ENCODE data around the gene CACNA2D3. TPM values are rescaled to one million over a fixed set of nuclear protein-coding genes. Genes with fewer than 3 reads are reported as not detected.

Gene CACNA2D3
- total RNA-seq, 4 donors from 2014 or later: 0.30 to 9.6 (median 3.9) TPM

DNA sequence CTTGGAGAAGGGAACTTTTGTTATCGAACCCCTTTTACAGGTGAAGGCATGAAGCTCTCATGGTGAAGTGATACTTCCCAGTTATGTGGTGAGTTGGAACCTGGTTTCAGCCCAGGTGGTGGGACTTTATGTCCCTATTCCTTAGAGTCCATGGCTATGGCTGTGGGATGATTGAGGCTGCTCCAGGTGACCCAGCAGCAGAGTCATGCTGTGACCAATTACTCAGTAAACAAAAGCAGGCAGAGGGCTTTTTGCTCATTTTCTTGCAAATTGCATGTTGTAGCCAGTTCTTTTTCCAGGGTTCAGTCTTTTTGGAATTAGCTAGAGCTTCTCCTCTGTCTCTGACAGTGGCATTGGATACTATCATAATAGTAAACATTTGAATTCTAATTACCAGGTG is 70.7 kb downstream of the CACNA2D3 start:
- TF ChIP-seq POLR2A (IDR thresholded peaks at IDR 0.05) (no peak), EP300 (IDR thresholded peaks at IDR 0.05) (no peak)
- TF ChIP-seq, protein P1, sequence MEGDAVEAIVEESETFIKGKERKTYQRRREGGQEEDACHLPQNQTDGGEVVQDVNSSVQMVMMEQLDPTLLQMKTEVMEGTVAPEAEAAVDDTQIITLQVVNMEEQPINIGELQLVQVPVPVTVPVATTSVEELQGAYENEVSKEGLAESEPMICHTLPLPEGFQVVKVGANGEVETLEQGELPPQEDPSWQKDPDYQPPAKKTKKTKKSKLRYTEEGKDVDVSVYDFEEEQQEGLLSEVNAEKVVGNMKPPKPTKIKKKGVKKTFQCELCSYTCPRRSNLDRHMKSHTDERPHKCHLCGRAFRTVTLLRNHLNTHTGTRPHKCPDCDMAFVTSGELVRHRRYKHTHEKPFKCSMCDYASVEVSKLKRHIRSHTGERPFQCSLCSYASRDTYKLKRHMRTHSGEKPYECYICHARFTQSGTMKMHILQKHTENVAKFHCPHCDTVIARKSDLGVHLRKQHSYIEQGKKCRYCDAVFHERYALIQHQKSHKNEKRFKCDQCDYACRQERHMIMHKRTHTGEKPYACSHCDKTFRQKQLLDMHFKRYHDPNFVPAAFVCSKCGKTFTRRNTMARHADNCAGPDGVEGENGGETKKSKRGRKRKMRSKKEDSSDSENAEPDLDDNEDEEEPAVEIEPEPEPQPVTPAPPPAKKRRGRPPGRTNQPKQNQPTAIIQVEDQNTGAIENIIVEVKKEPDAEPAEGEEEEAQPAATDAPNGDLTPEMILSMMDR (IDR thresholded peaks at IDR 0.05): no peak
- 81 to 86% methylated on average over 1 of the region's 1 CpG for WGBS, 2 donors
- DNase-seq (ENCODE audit: low spot score in 2 of 2): no peak
- no peak overlapping the region for H3K27ac ChIP-seq
- H3K4me3 ChIP-seq: no peak overlapping the region
- H3K9me3 ChIP-seq: peaks cover 0 to 10% (median 0%) of the 10 kb centered on the region in 4 donors
- no peaks in the 10 kb centered on the region for H3K4me1 ChIP-seq
- no peaks in the 10 kb centered on the region for H3K36me3 ChIP-seq
- H3K27me3 ChIP-seq: no peaks in the 10 kb centered on the region

DNA sequence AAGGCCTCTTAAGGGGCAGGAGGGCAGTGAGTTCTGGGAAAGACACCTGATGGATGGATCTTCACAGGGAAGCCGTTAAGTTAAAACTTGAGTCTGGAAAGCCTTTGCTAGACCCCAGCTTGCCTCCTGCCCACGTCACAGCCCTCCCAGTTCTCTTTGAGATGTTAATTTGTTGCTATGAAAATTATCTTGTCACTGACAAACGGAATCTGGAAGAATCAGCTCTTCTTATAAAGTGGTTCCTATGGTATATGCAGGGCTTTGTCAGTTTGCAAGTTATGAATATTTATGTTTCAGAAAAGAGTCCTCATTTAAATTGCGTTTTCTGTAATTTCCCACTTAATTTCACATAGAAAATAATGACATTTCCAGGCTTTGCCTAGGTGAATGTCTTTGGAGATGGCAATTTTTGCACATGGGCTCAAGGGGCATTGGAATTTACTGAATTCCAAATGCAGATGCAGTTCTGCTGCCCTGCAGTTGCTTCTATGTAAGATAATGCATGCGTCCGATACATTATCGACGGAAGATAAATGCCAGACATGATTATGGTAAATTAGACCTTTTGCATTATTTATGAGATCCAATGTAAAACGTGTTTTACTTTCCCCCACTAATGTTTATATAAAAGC is 74.1 kb downstream of the CACNA2D3 start:
- 74 to 77% methylated on average over 9 of the region's 9 CpGs for WGBS, 2 donors
- peaks cover 0 to 10% (median 0%) of the 10 kb centered on the region in 4 donors for H3K9me3 ChIP-seq
- no peaks in the 10 kb centered on the region for H3K27me3 ChIP-seq
- no peaks in the 10 kb centered on the region for H3K36me3 ChIP-seq
- TF ChIP-seq POLR2A (IDR thresholded peaks at IDR 0.05): no peak
- TF ChIP-seq, protein P1 (IDR thresholded peaks at IDR 0.05): no peak
- no peak for TF ChIP-seq EP300 (IDR thresholded peaks at IDR 0.05)
- H3K4me1 ChIP-seq: no peaks in the 10 kb centered on the region
- no peak overlapping the region for H3K4me3 ChIP-seq
- no peak for DNase-seq (ENCODE audit: low spot score in 2 of 2)
- H3K27ac ChIP-seq: no peak overlapping the region

DNA sequence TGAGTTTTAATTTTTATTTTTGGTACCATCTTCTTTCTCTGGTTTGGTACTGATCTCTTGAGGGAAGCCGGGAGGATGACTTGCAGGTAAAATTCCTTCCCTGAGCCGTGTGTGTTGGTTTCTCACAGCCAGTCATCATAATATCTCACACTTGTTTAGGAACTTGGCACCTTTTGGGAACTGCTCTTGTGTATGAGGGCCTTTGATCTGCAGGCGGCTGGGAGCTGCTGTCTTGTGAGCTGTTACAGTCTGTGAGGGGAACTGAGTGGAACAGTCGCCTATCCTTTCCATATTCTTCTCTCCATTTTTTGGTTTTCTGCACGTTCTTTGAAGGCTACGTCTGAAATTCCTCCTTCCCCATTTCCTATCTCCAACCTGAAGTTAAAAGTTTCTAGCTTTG is 75.2 kb downstream of the CACNA2D3 start:
- Histone ChIP-seq H3K9me3 (peaks cover 0 to 10% (median 0%) of the 10 kb centered on the region in 4 donors), H3K27me3 (no peaks in the 10 kb centered on the region), H3K27ac (no peak overlapping the region), H3K4me3 (no peak overlapping the region), H3K4me1 (no peaks in the 10 kb centered on the region), H3K36me3 (no peaks in the 10 kb centered on the region)
- WGBS, 2 donors: 64 to 66% methylated on average over 6 of the region's 6 CpGs
- no peak for DNase-seq (ENCODE audit: low spot score in 2 of 2)
- TF ChIP-seq, protein P1 (IDR thresholded peaks at IDR 0.05): no peak

DNA sequence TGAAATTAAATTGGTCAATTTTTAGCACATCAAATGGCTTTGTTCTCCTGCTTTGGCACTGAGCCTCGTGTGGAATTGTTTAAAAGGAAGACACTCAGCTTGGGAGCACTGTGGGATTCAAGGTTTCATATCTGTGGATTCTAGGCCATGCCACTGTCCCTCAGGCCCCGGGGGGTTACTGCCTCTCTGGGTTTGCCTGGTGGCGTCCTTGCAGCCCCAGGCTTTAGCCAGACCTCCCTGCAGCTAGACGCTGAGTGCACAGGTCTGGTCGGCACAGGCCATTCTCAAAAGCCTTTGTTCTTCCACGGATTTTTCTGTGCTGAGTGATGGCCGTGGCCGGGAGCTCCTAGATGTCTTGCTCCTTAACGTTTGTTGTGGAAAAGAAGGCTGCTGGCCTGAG is 76.2 kb downstream of the CACNA2D3 start:
- H3K4me1 ChIP-seq: no peaks in the 10 kb centered on the region
- WGBS, 2 donors: 46 to 50% methylated on average over 9 of the region's 9 CpGs
- no peak for DNase-seq (ENCODE audit: low spot score in 2 of 2)
- H3K9me3 ChIP-seq: peaks cover 0 to 10% (median 0%) of the 10 kb centered on the region in 4 donors
- no peak overlapping the region for H3K4me3 ChIP-seq
- H3K27ac ChIP-seq: no peak overlapping the region
- TF ChIP-seq POLR2A (IDR thresholded peaks at IDR 0.05) (no peak), EP300 (IDR thresholded peaks at IDR 0.05) (no peak)
- TF ChIP-seq, protein P1 (IDR thresholded peaks at IDR 0.05): no peak
- no peaks in the 10 kb centered on the region for H3K27me3 ChIP-seq
- H3K36me3 ChIP-seq: no peaks in the 10 kb centered on the region

DNA sequence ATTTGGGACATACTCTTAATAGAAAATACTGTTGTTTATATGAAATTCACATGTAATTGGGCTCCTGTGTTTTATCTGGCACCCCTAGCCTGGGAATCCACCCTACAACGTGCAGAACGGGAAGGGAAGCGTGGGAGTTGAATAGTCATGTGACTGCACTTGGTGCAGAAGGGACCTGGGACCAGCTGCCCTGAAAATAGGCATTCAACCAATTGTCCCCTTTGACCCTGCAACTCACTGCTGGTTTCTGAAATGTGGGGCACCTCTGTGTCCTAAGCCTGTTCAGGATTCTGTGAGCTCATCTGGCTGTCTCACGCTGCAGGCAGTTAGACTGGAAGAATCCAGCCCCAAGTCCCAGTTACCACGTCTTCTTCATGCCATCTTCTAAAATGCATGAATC is 79.7 kb downstream of the CACNA2D3 start:
- 41 to 44% methylated on average over 5 of the region's 5 CpGs for WGBS, 2 donors

More for the DNA sequence above, 79.7 kb downstream of the CACNA2D3 start:
- H3K36me3 ChIP-seq: no peaks in the 10 kb centered on the region
- no peak overlapping the region for H3K27ac ChIP-seq
- DNase-seq (ENCODE audit: low spot score in 2 of 2): no peak
- H3K4me1 ChIP-seq: no peaks in the 10 kb centered on the region
- H3K4me3 ChIP-seq: no peak overlapping the region
- TF ChIP-seq EP300 (IDR thresholded peaks at IDR 0.05) (no peak), POLR2A (IDR thresholded peaks at IDR 0.05) (no peak)
- TF ChIP-seq, protein P1 (IDR thresholded peaks at IDR 0.05): no peak
- no peaks in the 10 kb centered on the region for H3K9me3 ChIP-seq
- no peaks in the 10 kb centered on the region for H3K27me3 ChIP-seq

Data from tibial nerve (tissue), 4 donors.